ENCODE measurements around the gene IL4R.

IL4R gene

GRCh38 chr16:27368358-27368722, 54.6 kb downstream of the IL4R start:
- Histone ChIP-seq H2AFZ (ENCODE audit: low read depth, low read length) (no peak overlapping the region), H3K4ac (ENCODE audit: low read depth in 1 of 2, low read length in 2 of 2) (no peak overlapping the region), H3K27ac (ENCODE audit: low read length, poor library complexity, severe bottlenecking) (no peak overlapping the region), H2BK12ac (ENCODE audit: low read length in 2 of 2) (no peak overlapping the region), H3K9ac (ENCODE audit: low read length) (no peak overlapping the region), H2BK120ac (ENCODE audit: low read depth, low read length) (no peak overlapping the region), H3K9me3 (ENCODE audit: control insufficient read depth, low read length) (peaks cover 8% of the 10 kb centered on the region), H3K4me2 (ENCODE audit: low read length, poor library complexity, severe bottlenecking) (no peak overlapping the region), H3K23ac (ENCODE audit: low read length in 2 of 2) (no peak overlapping the region), H3K27me3 (ENCODE audit: control insufficient read depth in 1 of 2, insufficient read depth in 1 of 2, low read length in 2 of 2) (no peaks in the 10 kb centered on the region), H3K79me1 (replicated peaks; ENCODE audit: low read length, poor library complexity, severe bottlenecking) (peaks cover 6% of the 10 kb centered on the region), H4K91ac (ENCODE audit: low read length) (no peak overlapping the region), H3K4me1 (ENCODE audit: control insufficient read depth, insufficient read depth, low read depth, low read length) (peaks cover 21% of the 10 kb centered on the region), H3K36me3 (ENCODE audit: control insufficient read depth in 1 of 2, insufficient read depth in 2 of 2, low read depth in 1 of 2, low read length in 2 of 2) (peaks cover 11 to 13% of the 10 kb centered on the region in 2 experiments), H4K8ac (ENCODE audit: low read length) (no peak overlapping the region), H2AK5ac (ENCODE audit: low read length, severe bottlenecking) (no peak overlapping the region), H3K4me3 (ENCODE audit: insufficient read depth in 1 of 2, low read depth in 1 of 2, low read length in 2 of 2) (no peak overlapping the region), H3K18ac (ENCODE audit: low read depth in 1 of 2, low read length in 2 of 2) (no peak overlapping the region), H2BK5ac (ENCODE audit: low read depth, low read length, poor library complexity, severe bottlenecking) (no peak overlapping the region), H2BK15ac (ENCODE audit: low read depth, poor library complexity, severe bottlenecking) (no peak overlapping the region), H3K14ac (ENCODE audit: low read length in 2 of 2) (no peak overlapping the region)
- WGBS = 56% methylated on average over 9 of the region's 9 CpGs
- no peak for DNase-seq

- 72% methylated on average over 3 of the region's 3 CpGs for WGBS
- no peak overlapping the region for H2BK120ac ChIP-seq (ENCODE audit: low read depth, low read length)
- no peaks in the 10 kb centered on the region for H3K27me3 ChIP-seq (ENCODE audit: control insufficient read depth in 1 of 2, insufficient read depth in 1 of 2, low read length in 2 of 2)
- no peak overlapping the region for H3K4me3 ChIP-seq (ENCODE audit: insufficient read depth in 1 of 2, low read depth in 1 of 2, low read length in 2 of 2)
- H2AK5ac ChIP-seq (ENCODE audit: low read length, severe bottlenecking) = no peak overlapping the region
- no peak overlapping the region for H4K91ac ChIP-seq (ENCODE audit: low read length)
- H3K9ac ChIP-seq (ENCODE audit: low read length) = no peak overlapping the region
- H3K79me1 ChIP-seq (replicated peaks; ENCODE audit: low read length, poor library complexity, severe bottlenecking) = no peaks in the 10 kb centered on the region
- H2AFZ ChIP-seq (ENCODE audit: low read depth, low read length) = no peak overlapping the region
- H3K4me1 ChIP-seq (ENCODE audit: control insufficient read depth, insufficient read depth, low read depth, low read length) = peaks cover 16% of the 10 kb centered on the region
- H3K4me2 ChIP-seq (ENCODE audit: low read length, poor library complexity, severe bottlenecking) = no peak overlapping the region
- H3K18ac ChIP-seq (ENCODE audit: low read depth in 1 of 2, low read length in 2 of 2) = no peak overlapping the region
- no peak overlapping the region for H3K4ac ChIP-seq (ENCODE audit: low read depth in 1 of 2, low read length in 2 of 2)
- no peak overlapping the region for H3K27ac ChIP-seq (ENCODE audit: low read length, poor library complexity, severe bottlenecking)
- peak; percentile 58 for DNase-seq
- H3K36me3 ChIP-seq (ENCODE audit: control insufficient read depth in 1 of 2, insufficient read depth in 2 of 2, low read depth in 1 of 2, low read length in 2 of 2) = peaks cover 0 to 2% of the 10 kb centered on the region in 2 experiments
- H3K23ac ChIP-seq (ENCODE audit: low read length in 2 of 2) = no peak overlapping the region
- H3K14ac ChIP-seq (ENCODE audit: low read length in 2 of 2) = no peak overlapping the region
- H2BK12ac ChIP-seq (ENCODE audit: low read length in 2 of 2) = no peak overlapping the region
- H2BK15ac ChIP-seq (ENCODE audit: low read depth, poor library complexity, severe bottlenecking) = no peak overlapping the region
- peaks cover 8% of the 10 kb centered on the region for H3K9me3 ChIP-seq (ENCODE audit: control insufficient read depth, low read length)
- no peak overlapping the region for H2BK5ac ChIP-seq (ENCODE audit: low read depth, low read length, poor library complexity, severe bottlenecking)
- H4K8ac ChIP-seq (ENCODE audit: low read length) = no peak overlapping the region
Measured at GRCh38 chr16:27369806-27370205, 56.0 kb downstream of the IL4R start.

GRCh38 chr16:27370318-27370717, 56.5 kb downstream of the IL4R start:
- no peak overlapping the region for H2AFZ ChIP-seq (ENCODE audit: low read depth, low read length)
- H2BK12ac ChIP-seq (ENCODE audit: low read length in 2 of 2) = no peak overlapping the region
- no peak overlapping the region for H3K4me3 ChIP-seq (ENCODE audit: insufficient read depth in 1 of 2, low read depth in 1 of 2, low read length in 2 of 2)
- H3K4me2 ChIP-seq (ENCODE audit: low read length, poor library complexity, severe bottlenecking) = no peak overlapping the region
- H2BK5ac ChIP-seq (ENCODE audit: low read depth, low read length, poor library complexity, severe bottlenecking) = no peak overlapping the region
- H3K27ac ChIP-seq (ENCODE audit: low read length, poor library complexity, severe bottlenecking) = no peak overlapping the region
- no peaks in the 10 kb centered on the region for H3K27me3 ChIP-seq (ENCODE audit: control insufficient read depth in 1 of 2, insufficient read depth in 1 of 2, low read length in 2 of 2)
- no peak overlapping the region for H4K91ac ChIP-seq (ENCODE audit: low read length)
- peaks cover 0 to 2% of the 10 kb centered on the region in 2 experiments for H3K36me3 ChIP-seq (ENCODE audit: control insufficient read depth in 1 of 2, insufficient read depth in 2 of 2, low read depth in 1 of 2, low read length in 2 of 2)
- H2BK120ac ChIP-seq (ENCODE audit: low read depth, low read length) = no peak overlapping the region
- H3K79me1 ChIP-seq (replicated peaks; ENCODE audit: low read length, poor library complexity, severe bottlenecking) = no peaks in the 10 kb centered on the region
- peaks cover 17% of the 10 kb centered on the region for H3K4me1 ChIP-seq (ENCODE audit: control insufficient read depth, insufficient read depth, low read depth, low read length)
- no peak overlapping the region for H4K8ac ChIP-seq (ENCODE audit: low read length)
- no peak overlapping the region for H3K23ac ChIP-seq (ENCODE audit: low read length in 2 of 2)
- no peak overlapping the region for H3K9ac ChIP-seq (ENCODE audit: low read length)
- DNase-seq = no peak
- no peak overlapping the region for H2BK15ac ChIP-seq (ENCODE audit: low read depth, poor library complexity, severe bottlenecking)
- no peak overlapping the region for H3K4ac ChIP-seq (ENCODE audit: low read depth in 1 of 2, low read length in 2 of 2)
- H3K18ac ChIP-seq (ENCODE audit: low read depth in 1 of 2, low read length in 2 of 2) = no peak overlapping the region
- peaks cover 8% of the 10 kb centered on the region for H3K9me3 ChIP-seq (ENCODE audit: control insufficient read depth, low read length)
- H3K14ac ChIP-seq (ENCODE audit: low read length in 2 of 2) = no peak overlapping the region
- H2AK5ac ChIP-seq (ENCODE audit: low read length, severe bottlenecking) = no peak overlapping the region

DNA sequence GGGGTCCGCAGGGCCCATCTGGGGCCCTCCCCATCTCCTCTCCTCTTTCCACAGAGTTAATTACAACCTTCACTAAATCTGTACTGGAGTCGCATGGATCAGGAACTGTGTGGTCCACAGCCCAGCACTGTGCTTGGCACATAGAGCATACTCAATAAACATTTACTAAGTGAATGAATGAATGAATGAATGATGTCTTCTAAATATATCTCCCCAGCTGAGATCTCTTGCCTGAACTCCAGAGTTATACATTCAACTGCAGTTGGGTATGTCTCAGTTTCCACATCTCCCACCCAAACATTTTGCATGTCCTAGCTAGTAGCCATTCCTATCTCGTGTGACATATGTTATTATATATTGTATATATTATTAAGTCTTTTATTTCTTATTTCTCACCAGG, 59.5 kb downstream of the IL4R start:
- H2BK5ac ChIP-seq (ENCODE audit: low read depth, low read length, poor library complexity, severe bottlenecking) = no peak overlapping the region
- no peak overlapping the region for H3K23ac ChIP-seq (ENCODE audit: low read length in 2 of 2)
- peaks cover 0 to 5% of the 10 kb centered on the region in 2 experiments for H3K27me3 ChIP-seq (ENCODE audit: control insufficient read depth in 1 of 2, insufficient read depth in 1 of 2, low read length in 2 of 2)
- H2BK12ac ChIP-seq (ENCODE audit: low read length in 2 of 2) = no peak overlapping the region
- no peak overlapping the region for H2AFZ ChIP-seq (ENCODE audit: low read depth, low read length)
- no peaks in the 10 kb centered on the region for H3K36me3 ChIP-seq (ENCODE audit: control insufficient read depth in 1 of 2, insufficient read depth in 2 of 2, low read depth in 1 of 2, low read length in 2 of 2)
- H3K4ac ChIP-seq (ENCODE audit: low read depth in 1 of 2, low read length in 2 of 2) = no peak overlapping the region
- no peak overlapping the region for H3K4me3 ChIP-seq (ENCODE audit: insufficient read depth in 1 of 2, low read depth in 1 of 2, low read length in 2 of 2)
- H3K4me2 ChIP-seq (ENCODE audit: low read length, poor library complexity, severe bottlenecking) = no peak overlapping the region
- H2AK5ac ChIP-seq (ENCODE audit: low read length, severe bottlenecking) = no peak overlapping the region
- H4K91ac ChIP-seq (ENCODE audit: low read length) = no peak overlapping the region
- no peak overlapping the region for H2BK15ac ChIP-seq (ENCODE audit: low read depth, poor library complexity, severe bottlenecking)
- 100% methylated on average over 1 of the region's 3 CpGs for WGBS
- peaks cover 5% of the 10 kb centered on the region for H3K4me1 ChIP-seq (ENCODE audit: control insufficient read depth, insufficient read depth, low read depth, low read length)
- no peak overlapping the region for H3K18ac ChIP-seq (ENCODE audit: low read depth in 1 of 2, low read length in 2 of 2)
- no peak overlapping the region for H3K14ac ChIP-seq (ENCODE audit: low read length in 2 of 2)
- no peak overlapping the region for H3K9ac ChIP-seq (ENCODE audit: low read length)
- no peak for DNase-seq
- H4K8ac ChIP-seq (ENCODE audit: low read length) = no peak overlapping the region
- no peaks in the 10 kb centered on the region for H3K79me1 ChIP-seq (replicated peaks; ENCODE audit: low read length, poor library complexity, severe bottlenecking)
- no peak overlapping the region for H2BK120ac ChIP-seq (ENCODE audit: low read depth, low read length)
- H3K27ac ChIP-seq (ENCODE audit: low read length, poor library complexity, severe bottlenecking) = no peak overlapping the region
- peaks cover 8% of the 10 kb centered on the region for H3K9me3 ChIP-seq (ENCODE audit: control insufficient read depth, low read length)
